ENCODE data around the gene DTNA.

- TF ChIP-seq CTCF (conservative IDR thresholded peaks at IDR 0.05 in 1 of 2, IDR thresholded peaks at IDR 0.05 in 1 of 2; ENCODE audit: low read depth in 1 of 2, low read length in 2 of 2) (no peak), EZH2 (IDR thresholded peaks at IDR 0.05; ENCODE audit: low read length, missing control alignments) (no peak)
Observed at GRCh38 chr18:34730774-34731173, 20.7 kb downstream of the DTNA start.

All from fibroblast of lung (primary cell).